GM13977 (cell line): ENCODE measurements around the gene GPD2.

Source experiments
- DNase-seq: peaks from one replicate; pipeline ENCODE4 v3.0.0; 2012; ENCODE audit warnings: low spot score
- in situ Hi-C: fragments of 300-500 bp; cut with MboI; formaldehyde crosslinking; loops from one replicate; pipeline ENCODE4 v1.12.0; 2022; ENCODE audit warnings: low sequenced_read_pairs, low pct_unique_long_range_greater_than_20kb, mixed read lengths, inconsistent platforms; ENCODE audit not compliant: unreplicated experiment
- TF ChIP-seq, protein P1 (sequence below): IDR thresholded peaks from 2 replicates; pipeline ENCODE4 v1.5.1; 2012; ENCODE audit warnings: mild to moderate bottlenecking, control low read depth; ENCODE audit not compliant: insufficient read depth; ENCODE audit errors: extremely low read depth, missing control alignments

The GPD2 gene

DNA sequence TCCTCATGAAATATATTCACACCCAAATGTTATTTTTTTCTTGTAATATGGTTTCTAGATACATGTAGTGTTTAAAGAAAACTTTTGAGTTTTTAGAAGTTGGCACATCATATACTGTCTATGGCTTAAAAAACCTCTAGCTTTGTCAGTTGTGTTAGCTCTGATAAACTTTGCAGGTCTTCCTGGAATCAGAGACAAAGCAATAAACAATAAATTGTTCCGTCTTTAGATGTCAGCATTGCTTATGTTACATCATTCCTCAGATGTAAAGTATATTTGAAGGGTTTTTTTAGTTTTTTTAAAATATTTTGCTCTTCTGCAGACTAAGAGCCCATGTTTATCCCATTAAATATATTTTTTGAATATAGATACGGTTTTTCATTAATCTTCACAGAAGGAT, 145.1 kb downstream of the GPD2 start:
- TF ChIP-seq, protein P1, sequence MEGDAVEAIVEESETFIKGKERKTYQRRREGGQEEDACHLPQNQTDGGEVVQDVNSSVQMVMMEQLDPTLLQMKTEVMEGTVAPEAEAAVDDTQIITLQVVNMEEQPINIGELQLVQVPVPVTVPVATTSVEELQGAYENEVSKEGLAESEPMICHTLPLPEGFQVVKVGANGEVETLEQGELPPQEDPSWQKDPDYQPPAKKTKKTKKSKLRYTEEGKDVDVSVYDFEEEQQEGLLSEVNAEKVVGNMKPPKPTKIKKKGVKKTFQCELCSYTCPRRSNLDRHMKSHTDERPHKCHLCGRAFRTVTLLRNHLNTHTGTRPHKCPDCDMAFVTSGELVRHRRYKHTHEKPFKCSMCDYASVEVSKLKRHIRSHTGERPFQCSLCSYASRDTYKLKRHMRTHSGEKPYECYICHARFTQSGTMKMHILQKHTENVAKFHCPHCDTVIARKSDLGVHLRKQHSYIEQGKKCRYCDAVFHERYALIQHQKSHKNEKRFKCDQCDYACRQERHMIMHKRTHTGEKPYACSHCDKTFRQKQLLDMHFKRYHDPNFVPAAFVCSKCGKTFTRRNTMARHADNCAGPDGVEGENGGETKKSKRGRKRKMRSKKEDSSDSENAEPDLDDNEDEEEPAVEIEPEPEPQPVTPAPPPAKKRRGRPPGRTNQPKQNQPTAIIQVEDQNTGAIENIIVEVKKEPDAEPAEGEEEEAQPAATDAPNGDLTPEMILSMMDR = no peak
- no peak for DNase-seq
- in situ Hi-C loops = loop anchor here (10.0 kb wide), 1 partner anchor 246 kb away; the partner anchor contains the start of gene NR4A2

DNA sequence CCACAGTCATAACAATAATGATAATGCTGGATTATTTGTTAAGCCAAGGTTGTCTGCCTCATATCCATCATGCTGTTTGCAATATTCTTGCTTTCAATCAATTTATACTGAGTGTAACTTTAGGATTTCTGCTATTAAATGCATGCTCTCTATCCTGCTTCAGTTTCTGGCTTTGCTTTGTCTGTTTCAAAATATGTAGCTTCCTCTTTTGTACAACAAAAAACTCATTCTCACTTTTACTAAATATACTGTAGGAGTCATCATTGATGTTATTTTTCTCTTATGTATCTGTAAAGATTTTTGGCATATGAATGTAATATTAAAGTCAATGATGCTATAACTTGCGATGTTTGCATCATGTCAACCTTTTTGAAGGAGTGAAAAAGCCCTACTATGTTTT, 149.3 kb downstream of the GPD2 start:
- TF ChIP-seq, protein P1 = no peak
- DNase-seq = no peak
- in situ Hi-C loops = loop anchor here (10.0 kb wide), 1 partner anchor 251 kb away; the partner anchor contains the start of gene NR4A2

DNA sequence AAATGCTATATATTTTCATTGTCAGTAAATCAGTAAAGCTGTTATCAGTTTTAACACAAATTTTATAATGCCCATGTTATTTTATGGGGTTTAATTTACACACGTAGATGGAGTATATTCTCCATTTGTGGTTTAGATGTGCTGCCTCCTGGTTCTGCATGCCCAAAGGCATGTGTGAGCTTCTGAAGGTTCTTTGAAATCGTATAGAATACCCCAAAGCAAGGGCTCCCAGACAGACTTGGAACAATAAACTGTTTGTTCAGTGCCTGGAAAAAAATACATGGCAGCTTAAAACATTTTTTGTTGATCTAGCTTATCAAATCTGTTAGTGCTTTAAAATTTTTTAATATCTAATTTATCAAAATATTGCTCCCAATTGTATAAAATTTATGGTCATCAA, 150.4 kb downstream of the GPD2 start:
- TF ChIP-seq, protein P1 = no peak
- in situ Hi-C loops = loop anchor here (10.0 kb wide), 1 partner anchor 252 kb away; the partner anchor contains the start of gene NR4A2
- DNase-seq = no peak

DNA sequence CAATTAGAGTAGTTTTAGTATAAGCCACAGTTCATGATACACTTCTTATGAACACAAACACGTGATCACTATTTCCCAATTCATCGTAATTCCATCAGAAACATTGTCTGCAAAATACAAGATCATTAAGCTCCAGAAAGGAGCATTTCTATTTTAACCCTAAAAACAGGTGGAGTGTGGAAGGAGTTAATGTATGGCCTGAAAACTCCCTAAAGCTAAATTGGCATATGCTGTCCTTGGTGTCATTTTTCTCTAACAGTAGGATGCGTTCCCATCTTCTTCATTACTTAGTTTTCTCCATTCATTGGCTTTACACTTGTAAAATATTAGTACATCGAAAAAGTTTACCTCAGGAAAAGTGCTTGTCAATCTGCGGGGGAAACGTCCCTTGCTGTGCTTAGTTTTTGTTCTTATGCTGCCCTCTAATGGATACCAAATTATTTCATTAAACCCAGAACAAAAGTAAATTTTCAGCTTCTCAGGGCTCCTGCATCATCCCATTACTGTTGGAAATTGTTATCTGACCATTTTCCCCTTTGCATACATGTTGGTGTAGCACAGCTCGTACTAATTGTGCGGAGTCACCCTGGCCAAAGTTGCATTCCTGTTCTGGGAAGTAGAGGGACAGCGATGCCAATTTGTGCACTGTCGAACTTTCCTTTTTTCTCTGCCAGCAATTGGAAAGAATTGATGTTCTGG, 153.4 kb downstream of the GPD2 start:
- TF ChIP-seq, protein P1 = peak; percentile 46
- in situ Hi-C loops = loop anchor here (10.0 kb wide), 1 partner anchor 255 kb away; the partner anchor contains the start of gene NR4A2
- DNase-seq = peak; percentile 12

DNA sequence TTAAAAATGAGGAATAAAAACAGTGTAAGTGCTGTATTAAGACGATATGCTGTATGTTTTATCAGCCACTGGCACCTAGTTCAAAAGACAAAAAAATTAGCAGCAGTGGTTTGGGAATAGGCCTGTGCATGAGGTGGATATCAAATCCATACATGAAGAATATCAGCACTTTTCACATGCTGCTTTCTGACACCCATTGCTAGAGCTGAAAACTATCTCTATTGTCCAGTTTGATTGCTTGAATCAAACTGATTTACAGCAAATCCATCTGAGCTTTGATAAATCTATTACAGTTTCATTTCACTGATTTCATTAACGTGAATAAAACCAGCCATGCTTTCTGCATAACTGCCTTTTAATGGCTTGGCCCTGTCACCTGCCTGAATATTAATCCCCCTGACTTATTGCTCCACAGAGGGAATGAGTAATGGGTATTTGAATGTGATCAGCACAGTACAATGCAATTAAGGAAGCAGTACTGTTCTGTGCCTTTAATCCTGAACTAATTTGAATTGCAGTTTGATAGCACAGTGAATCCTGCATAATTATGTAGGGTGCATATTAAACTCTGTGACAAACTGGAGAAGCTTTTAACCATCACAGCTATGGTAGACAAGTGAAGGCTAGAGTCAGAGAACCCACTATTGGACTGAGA, 154.0 kb downstream of the GPD2 start:
- DNase-seq = no peak
- in situ Hi-C loops = no loop called here

DNA sequence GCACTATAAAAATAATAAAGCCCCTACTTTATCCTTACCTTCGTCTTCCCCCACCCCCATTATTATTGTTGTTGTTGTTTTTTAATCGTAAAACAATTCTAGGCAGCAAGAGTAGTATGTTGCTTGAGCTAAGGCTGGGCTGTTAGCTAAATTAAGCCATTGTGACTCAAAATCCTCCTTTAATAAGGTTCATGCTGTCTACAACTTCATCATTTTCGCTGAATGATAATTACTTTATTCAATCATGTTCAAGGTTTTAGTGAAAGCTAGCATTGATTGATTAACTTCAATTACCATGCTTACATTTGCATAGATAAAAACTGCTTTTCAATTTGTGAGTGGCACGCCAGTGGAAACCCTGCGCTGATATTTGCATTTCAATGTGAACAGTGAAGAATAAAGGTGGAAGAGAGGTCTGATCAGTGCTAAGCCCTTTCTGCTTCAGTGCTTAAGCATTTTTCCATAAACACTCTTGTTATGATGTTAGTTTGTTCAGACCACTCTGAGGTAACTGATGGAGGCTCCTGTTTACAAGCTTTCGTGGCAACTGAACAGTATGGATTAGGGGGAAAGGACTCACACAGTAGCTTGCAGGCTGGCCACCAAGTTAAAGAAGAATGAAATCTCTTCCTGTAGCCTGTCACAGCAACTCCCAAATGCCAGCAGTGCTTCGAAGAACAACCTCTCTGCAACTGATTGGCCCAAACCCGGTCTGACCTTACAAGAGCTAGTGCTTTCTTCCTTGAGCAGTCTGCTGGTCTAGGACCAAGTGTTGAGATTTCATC, 156.8 kb downstream of the GPD2 start:
- TF ChIP-seq, protein P1 = no peak
- no peak for DNase-seq
- in situ Hi-C loops = no loop called here

More for the DNA sequence above, 154.0 kb downstream of the GPD2 start:
- TF ChIP-seq, protein P1 = no peak
